ENCODE measurements around the gene THSD8.

DNA sequence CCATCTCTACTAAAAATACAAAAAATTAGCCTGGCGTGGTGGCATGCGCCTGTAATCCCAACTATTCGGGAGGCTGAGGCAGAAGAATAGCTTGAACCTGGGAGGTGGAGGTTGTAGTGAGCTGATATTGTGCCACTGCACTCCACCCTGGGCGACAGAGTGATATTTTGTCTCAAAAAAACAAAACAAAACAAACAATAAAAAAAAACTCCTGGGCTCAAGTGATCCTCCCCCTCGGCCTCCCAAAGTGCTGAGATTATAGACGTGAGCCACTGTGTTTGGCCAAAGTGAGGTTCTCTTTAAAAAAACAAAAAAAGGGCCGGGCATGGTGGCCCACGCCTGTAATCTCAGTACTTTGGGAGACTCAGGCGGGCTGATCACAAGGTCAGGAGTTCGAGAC, 14.4 kb upstream of the THSD8 start:
- TF ChIP-seq CTCF (IDR thresholded peaks at IDR 0.05): no peak
- no peak for TF ChIP-seq POLR2A (IDR thresholded peaks at IDR 0.05)

All from vagina (tissue), 2 donors.